Thyroid gland (tissue), 4 donors: Measurements from ENCODE around the gene RHBDL1.

Experiments
- POLR2A ChIP-seq, 2 donors: fragments of 450-650 bp; IDR thresholded peaks; one replicate each; pipeline ENCODE4 v1.6.1; 2017; ENCODE audit warnings: antibody characterized with exemption in 2 of 2, mild to moderate bottlenecking in 2 of 2, moderate library complexity in 1 of 2
- TF ChIP-seq, protein P1 (sequence below), 6 experiments: fragments of 200-600 bp in 3 of 6; fragments of 450-650 bp in 3 of 6; sonication (generic) in 3 of 6; IDR thresholded peaks; one replicate each; pipeline ENCODE4 v1.5.1; 2016 to 2019; ENCODE audit warnings: antibody characterized with exemption in 6 of 6, mild to moderate bottlenecking in 2 of 6, inconsistent platforms in 1 of 6, moderate library complexity in 1 of 6

DNA sequence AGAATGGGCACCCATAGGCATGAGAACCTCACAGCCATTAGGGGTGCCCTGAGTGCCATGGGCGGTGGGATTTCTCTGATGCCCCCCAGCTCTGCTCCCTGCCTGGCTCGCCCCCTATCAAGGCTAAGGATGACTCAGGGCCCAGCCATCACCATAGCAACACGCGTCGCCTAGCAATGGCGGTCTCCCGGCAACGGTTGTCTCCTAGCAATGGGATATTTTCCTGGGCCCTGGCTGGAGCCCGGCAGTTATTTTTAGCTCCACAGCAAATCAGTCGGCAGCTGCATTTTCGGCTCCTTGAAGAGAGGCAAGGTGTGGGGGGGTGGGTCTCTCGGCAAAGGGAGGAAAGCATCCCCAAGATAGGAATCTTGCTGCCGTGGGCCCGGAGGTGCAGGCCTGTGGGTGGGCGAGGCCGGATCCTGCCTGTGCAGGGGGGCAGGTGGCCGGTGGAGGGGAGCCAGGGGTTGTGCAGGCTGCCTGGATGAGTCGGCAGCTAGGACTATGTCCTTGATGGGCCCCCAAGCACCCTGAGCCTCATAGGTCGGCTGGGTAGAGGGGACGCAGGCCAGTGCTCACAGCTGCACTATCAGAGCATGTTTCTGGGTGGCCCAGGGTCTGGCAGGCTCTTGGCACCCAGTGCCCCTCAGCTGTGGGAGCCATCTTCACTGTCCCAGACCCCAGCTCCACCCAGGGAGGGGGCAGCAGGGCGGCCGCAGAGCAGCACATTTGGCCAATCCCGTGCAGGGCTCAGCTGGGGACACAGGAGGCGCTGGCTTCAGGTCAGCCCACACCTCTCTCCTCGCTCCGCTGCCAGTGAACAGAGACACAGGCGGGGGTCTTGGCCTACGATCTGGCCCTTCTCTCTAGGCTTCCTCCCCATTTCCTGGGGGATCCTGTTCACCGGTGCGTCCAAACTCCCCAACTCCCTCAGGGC is 34.4 kb downstream of the RHBDL1 start:
- TF ChIP-seq, protein P1, sequence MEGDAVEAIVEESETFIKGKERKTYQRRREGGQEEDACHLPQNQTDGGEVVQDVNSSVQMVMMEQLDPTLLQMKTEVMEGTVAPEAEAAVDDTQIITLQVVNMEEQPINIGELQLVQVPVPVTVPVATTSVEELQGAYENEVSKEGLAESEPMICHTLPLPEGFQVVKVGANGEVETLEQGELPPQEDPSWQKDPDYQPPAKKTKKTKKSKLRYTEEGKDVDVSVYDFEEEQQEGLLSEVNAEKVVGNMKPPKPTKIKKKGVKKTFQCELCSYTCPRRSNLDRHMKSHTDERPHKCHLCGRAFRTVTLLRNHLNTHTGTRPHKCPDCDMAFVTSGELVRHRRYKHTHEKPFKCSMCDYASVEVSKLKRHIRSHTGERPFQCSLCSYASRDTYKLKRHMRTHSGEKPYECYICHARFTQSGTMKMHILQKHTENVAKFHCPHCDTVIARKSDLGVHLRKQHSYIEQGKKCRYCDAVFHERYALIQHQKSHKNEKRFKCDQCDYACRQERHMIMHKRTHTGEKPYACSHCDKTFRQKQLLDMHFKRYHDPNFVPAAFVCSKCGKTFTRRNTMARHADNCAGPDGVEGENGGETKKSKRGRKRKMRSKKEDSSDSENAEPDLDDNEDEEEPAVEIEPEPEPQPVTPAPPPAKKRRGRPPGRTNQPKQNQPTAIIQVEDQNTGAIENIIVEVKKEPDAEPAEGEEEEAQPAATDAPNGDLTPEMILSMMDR (IDR thresholded peaks at IDR 0.05), result no peak
- TF ChIP-seq POLR2A (IDR thresholded peaks at IDR 0.05), result no peak
